ENCODE measurements around the gene DNAH10.

DNA sequence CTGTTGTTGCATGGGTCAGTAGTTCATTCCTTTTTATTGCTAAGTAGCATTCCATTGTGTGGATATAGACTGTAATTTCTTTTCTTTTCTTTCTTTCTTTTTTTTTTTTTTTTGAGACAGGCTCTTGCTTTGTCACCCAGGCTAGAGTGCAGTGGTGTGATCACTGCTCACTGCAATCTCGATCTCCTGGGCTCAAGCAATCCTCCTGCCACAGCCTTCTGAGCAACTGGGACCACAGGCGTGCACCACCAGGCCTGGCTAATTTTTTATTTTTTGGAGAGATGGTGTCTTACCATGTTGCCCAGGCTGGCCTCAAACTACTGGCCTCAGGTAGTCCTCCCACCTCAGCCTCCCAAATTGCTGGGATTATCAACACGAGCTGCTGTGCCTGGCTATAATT is 44.8 kb upstream of the DNAH10 start:
- no peak for TF ChIP-seq EZH2phosphoT487 (conservative IDR thresholded peaks at IDR 0.05; ENCODE audit: low read length)
- TF ChIP-seq, protein P1, sequence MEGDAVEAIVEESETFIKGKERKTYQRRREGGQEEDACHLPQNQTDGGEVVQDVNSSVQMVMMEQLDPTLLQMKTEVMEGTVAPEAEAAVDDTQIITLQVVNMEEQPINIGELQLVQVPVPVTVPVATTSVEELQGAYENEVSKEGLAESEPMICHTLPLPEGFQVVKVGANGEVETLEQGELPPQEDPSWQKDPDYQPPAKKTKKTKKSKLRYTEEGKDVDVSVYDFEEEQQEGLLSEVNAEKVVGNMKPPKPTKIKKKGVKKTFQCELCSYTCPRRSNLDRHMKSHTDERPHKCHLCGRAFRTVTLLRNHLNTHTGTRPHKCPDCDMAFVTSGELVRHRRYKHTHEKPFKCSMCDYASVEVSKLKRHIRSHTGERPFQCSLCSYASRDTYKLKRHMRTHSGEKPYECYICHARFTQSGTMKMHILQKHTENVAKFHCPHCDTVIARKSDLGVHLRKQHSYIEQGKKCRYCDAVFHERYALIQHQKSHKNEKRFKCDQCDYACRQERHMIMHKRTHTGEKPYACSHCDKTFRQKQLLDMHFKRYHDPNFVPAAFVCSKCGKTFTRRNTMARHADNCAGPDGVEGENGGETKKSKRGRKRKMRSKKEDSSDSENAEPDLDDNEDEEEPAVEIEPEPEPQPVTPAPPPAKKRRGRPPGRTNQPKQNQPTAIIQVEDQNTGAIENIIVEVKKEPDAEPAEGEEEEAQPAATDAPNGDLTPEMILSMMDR (IDR thresholded peaks at IDR 0.05; ENCODE audit: insufficient read depth, low read length, poor library complexity, severe bottlenecking) = no peak

All from SU-DHL-6 (cell line).